ENCODE data around the gene DPP6.

The DPP6 gene

GRCh38 chr7:154186811-154187210 is 134.6 kb downstream of the DPP6 start:
- Histone ChIP-seq H3K36me3 (ENCODE audit: insufficient read depth, low read length) (no peaks in the 10 kb centered on the region), H2AFZ (ENCODE audit: low read depth, low read length) (no peak overlapping the region), H3K4me1 (ENCODE audit: insufficient read depth, low read length) (no peaks in the 10 kb centered on the region), H3K27me3 (ENCODE audit: insufficient read depth, low read length) (peaks cover 15% of the 10 kb centered on the region), H3K9me3 (ENCODE audit: low read length) (no peaks in the 10 kb centered on the region), H3K4me3 (ENCODE audit: low read length) (no peak overlapping the region)

GRCh38 chr7:154188330-154188729 is 136.1 kb downstream of the DPP6 start:
- Histone ChIP-seq H3K9me3 (ENCODE audit: low read length) (no peaks in the 10 kb centered on the region), H3K36me3 (ENCODE audit: insufficient read depth, low read length) (no peaks in the 10 kb centered on the region), H2AFZ (ENCODE audit: low read depth, low read length) (no peak overlapping the region), H3K4me1 (ENCODE audit: insufficient read depth, low read length) (no peaks in the 10 kb centered on the region), H3K4me3 (ENCODE audit: low read length) (no peak overlapping the region), H3K27me3 (ENCODE audit: insufficient read depth, low read length) (peaks cover 11% of the 10 kb centered on the region)

DNA sequence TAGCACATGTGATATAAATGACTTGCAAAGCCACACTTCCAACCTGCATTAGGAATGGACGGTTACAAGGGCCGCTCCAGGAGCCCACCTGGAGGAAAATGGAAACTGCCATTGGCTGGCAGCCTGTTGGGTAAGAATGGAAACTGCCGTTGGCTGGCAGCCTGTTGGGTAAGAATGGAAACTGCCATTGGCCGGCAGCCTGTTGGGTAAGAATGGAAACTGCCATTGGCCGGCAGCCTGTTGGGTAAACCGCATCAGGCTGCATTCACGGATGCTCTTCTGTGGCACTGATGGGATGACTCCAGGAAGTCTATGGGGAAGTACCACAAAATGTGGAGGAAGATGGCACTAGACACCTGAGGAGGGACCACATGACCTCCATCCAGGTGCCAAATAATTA is 143.1 kb downstream of the DPP6 start:
- Histone ChIP-seq H3K27me3 (ENCODE audit: insufficient read depth, low read length) (no peaks in the 10 kb centered on the region), H3K4me1 (ENCODE audit: insufficient read depth, low read length) (no peaks in the 10 kb centered on the region), H3K36me3 (ENCODE audit: insufficient read depth, low read length) (no peaks in the 10 kb centered on the region), H2AFZ (ENCODE audit: low read depth, low read length) (no peak overlapping the region), H3K9me3 (ENCODE audit: low read length) (no peaks in the 10 kb centered on the region), H3K4me3 (ENCODE audit: low read length) (no peak overlapping the region)

- H3K27me3 ChIP-seq (ENCODE audit: insufficient read depth, low read length), result no peaks in the 10 kb centered on the region
- H3K4me3 ChIP-seq (ENCODE audit: low read length), result no peak overlapping the region
- H3K36me3 ChIP-seq (ENCODE audit: insufficient read depth, low read length), result no peaks in the 10 kb centered on the region
- H3K4me1 ChIP-seq (ENCODE audit: insufficient read depth, low read length), result no peaks in the 10 kb centered on the region
- H2AFZ ChIP-seq (ENCODE audit: low read depth, low read length), result no peak overlapping the region
- no peaks in the 10 kb centered on the region for H3K9me3 ChIP-seq (ENCODE audit: low read length)
These were observed 146.3 kb downstream of the DPP6 start for GRCh38 chr7:154198481-154198880.

DNA sequence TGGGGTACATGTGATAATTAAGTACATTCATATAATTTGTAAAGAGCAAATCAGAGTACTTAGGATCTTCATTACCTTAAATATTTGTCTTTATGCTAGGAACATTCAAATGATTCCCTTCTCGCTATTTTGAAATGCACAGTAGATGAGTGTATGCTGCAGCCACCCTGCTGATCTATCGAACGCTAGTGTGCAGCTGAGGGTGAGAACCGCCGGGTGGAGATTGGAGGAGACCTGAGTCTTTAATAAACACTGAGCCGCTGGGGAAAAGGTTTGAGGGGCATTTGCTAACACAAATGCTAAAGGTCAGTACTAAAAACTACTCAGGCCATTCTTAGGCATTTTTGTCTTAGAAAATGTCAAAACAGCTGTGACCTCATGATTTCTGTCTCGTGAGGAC is 148.0 kb downstream of the DPP6 start:
- Histone ChIP-seq H2AFZ (ENCODE audit: low read depth, low read length) (no peak overlapping the region), H3K4me3 (ENCODE audit: low read length) (no peak overlapping the region), H3K9me3 (ENCODE audit: low read length) (no peaks in the 10 kb centered on the region), H3K27me3 (ENCODE audit: insufficient read depth, low read length) (no peaks in the 10 kb centered on the region), H3K36me3 (ENCODE audit: insufficient read depth, low read length) (no peaks in the 10 kb centered on the region), H3K4me1 (ENCODE audit: insufficient read depth, low read length) (no peaks in the 10 kb centered on the region)

- H3K27me3 ChIP-seq (ENCODE audit: insufficient read depth, low read length), result no peaks in the 10 kb centered on the region
- H3K4me1 ChIP-seq (ENCODE audit: insufficient read depth, low read length), result no peaks in the 10 kb centered on the region
- H3K9me3 ChIP-seq (ENCODE audit: low read length), result no peaks in the 10 kb centered on the region
- no peak overlapping the region for H2AFZ ChIP-seq (ENCODE audit: low read depth, low read length)
- no peak overlapping the region for H3K4me3 ChIP-seq (ENCODE audit: low read length)
- no peaks in the 10 kb centered on the region for H3K36me3 ChIP-seq (ENCODE audit: insufficient read depth, low read length)
These were observed 149.8 kb downstream of the DPP6 start for GRCh38 chr7:154202002-154202401.

GRCh38 chr7:154204046-154204445 is 151.8 kb downstream of the DPP6 start:
- H3K27me3 ChIP-seq (ENCODE audit: insufficient read depth, low read length), result no peaks in the 10 kb centered on the region
- no peaks in the 10 kb centered on the region for H3K36me3 ChIP-seq (ENCODE audit: insufficient read depth, low read length)
- no peak overlapping the region for H2AFZ ChIP-seq (ENCODE audit: low read depth, low read length)
- H3K4me1 ChIP-seq (ENCODE audit: insufficient read depth, low read length), result no peaks in the 10 kb centered on the region
- no peaks in the 10 kb centered on the region for H3K9me3 ChIP-seq (ENCODE audit: low read length)
- no peak overlapping the region for H3K4me3 ChIP-seq (ENCODE audit: low read length)

DNA sequence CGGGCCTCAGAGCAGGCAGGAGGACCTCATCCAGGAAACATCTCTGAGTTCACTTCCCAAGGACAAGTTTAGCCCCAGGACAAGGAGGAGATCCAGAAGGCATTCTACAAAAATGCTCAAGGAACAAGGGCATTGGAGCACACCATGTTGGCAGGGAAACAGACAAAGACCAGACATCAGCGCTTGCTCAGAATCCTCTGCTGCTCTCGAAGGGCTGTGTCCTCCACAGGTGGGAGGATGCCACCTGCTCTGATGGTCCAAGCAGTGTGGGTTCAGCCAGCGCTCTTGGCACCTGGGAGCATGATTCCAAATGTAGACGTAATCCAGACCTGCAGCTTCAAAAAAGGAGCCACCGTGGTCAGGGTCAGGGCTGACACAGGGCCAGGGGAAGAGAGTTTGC is 160.7 kb downstream of the DPP6 start:
- H3K36me3 ChIP-seq (ENCODE audit: insufficient read depth, low read length), result no peaks in the 10 kb centered on the region
- H3K27me3 ChIP-seq (ENCODE audit: insufficient read depth, low read length), result no peaks in the 10 kb centered on the region
- H3K9me3 ChIP-seq (ENCODE audit: low read length), result no peaks in the 10 kb centered on the region
- no peaks in the 10 kb centered on the region for H3K4me1 ChIP-seq (ENCODE audit: insufficient read depth, low read length)
- H3K4me3 ChIP-seq (ENCODE audit: low read length), result no peak overlapping the region
- H2AFZ ChIP-seq (ENCODE audit: low read depth, low read length), result no peak overlapping the region

- H3K4me1 ChIP-seq (ENCODE audit: insufficient read depth, low read length), result no peaks in the 10 kb centered on the region
- no peaks in the 10 kb centered on the region for H3K36me3 ChIP-seq (ENCODE audit: insufficient read depth, low read length)
- no peaks in the 10 kb centered on the region for H3K27me3 ChIP-seq (ENCODE audit: insufficient read depth, low read length)
- no peak overlapping the region for H2AFZ ChIP-seq (ENCODE audit: low read depth, low read length)
- no peaks in the 10 kb centered on the region for H3K9me3 ChIP-seq (ENCODE audit: low read length)
- H3K4me3 ChIP-seq (ENCODE audit: low read length), result no peak overlapping the region
These were observed 165.6 kb downstream of the DPP6 start for GRCh38 chr7:154217688-154218340.

DNA sequence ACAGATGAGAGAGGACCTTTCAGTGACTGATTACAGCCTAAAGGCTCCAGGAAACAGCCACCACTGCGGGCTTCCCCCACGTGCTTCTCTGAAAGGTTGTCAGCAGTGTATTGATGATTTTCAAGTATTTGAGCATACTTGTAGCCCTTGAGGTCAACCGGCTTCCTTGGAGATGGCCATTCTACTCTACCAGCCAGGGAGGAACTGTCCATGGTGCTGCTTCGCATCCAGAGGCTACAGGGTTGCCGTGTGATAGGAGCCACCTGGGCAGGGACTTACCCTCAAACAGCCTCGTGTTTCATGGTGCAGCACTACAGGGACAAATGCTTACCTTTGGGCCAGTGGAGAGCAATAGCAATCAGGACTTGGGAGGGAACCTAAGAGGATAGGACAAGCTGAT is 179.5 kb downstream of the DPP6 start:
- H3K27me3 ChIP-seq (ENCODE audit: insufficient read depth, low read length), result no peaks in the 10 kb centered on the region
- H3K36me3 ChIP-seq (ENCODE audit: insufficient read depth, low read length), result no peaks in the 10 kb centered on the region
- no peak overlapping the region for H2AFZ ChIP-seq (ENCODE audit: low read depth, low read length)
- no peaks in the 10 kb centered on the region for H3K4me1 ChIP-seq (ENCODE audit: insufficient read depth, low read length)
- H3K4me3 ChIP-seq (ENCODE audit: low read length), result no peak overlapping the region
- H3K9me3 ChIP-seq (ENCODE audit: low read length), result no peaks in the 10 kb centered on the region

DNA sequence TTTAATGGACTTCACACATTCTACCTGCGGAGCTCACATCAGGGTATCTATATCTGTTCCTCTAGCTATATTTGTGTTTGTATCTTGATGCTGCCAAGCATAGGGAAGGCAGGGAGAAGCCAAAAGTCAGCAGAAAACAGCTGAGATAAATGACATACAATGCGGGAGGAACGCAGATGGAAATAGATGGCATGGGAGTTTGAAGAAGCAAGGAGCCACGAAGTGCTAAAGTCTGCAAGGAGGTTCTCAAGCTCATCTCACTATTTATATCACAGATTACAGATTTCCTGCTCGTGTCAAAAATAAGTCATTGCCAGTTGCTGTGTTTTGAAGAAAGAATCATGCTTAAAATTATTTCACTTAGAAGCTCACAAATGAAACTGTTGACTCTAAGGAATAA is 180.5 kb downstream of the DPP6 start:
- no peaks in the 10 kb centered on the region for H3K36me3 ChIP-seq (ENCODE audit: insufficient read depth, low read length)
- no peaks in the 10 kb centered on the region for H3K9me3 ChIP-seq (ENCODE audit: low read length)
- H3K4me3 ChIP-seq (ENCODE audit: low read length), result no peak overlapping the region
- no peak overlapping the region for H2AFZ ChIP-seq (ENCODE audit: low read depth, low read length)
- no peaks in the 10 kb centered on the region for H3K4me1 ChIP-seq (ENCODE audit: insufficient read depth, low read length)
- no peaks in the 10 kb centered on the region for H3K27me3 ChIP-seq (ENCODE audit: insufficient read depth, low read length)

GRCh38 chr7:154241988-154242387 is 189.8 kb downstream of the DPP6 start:
- H2AFZ ChIP-seq (ENCODE audit: low read depth, low read length), result no peak overlapping the region
- no peaks in the 10 kb centered on the region for H3K27me3 ChIP-seq (ENCODE audit: insufficient read depth, low read length)
- no peak overlapping the region for H3K4me3 ChIP-seq (ENCODE audit: low read length)
- H3K36me3 ChIP-seq (ENCODE audit: insufficient read depth, low read length), result no peaks in the 10 kb centered on the region
- no peaks in the 10 kb centered on the region for H3K4me1 ChIP-seq (ENCODE audit: insufficient read depth, low read length)
- no peaks in the 10 kb centered on the region for H3K9me3 ChIP-seq (ENCODE audit: low read length)

GRCh38 chr7:154242709-154243108 is 190.5 kb downstream of the DPP6 start:
- Histone ChIP-seq H3K4me1 (ENCODE audit: insufficient read depth, low read length) (no peaks in the 10 kb centered on the region), H3K9me3 (ENCODE audit: low read length) (no peaks in the 10 kb centered on the region), H3K4me3 (ENCODE audit: low read length) (no peak overlapping the region), H3K36me3 (ENCODE audit: insufficient read depth, low read length) (no peaks in the 10 kb centered on the region), H2AFZ (ENCODE audit: low read depth, low read length) (no peak overlapping the region), H3K27me3 (ENCODE audit: insufficient read depth, low read length) (no peaks in the 10 kb centered on the region)

DNA sequence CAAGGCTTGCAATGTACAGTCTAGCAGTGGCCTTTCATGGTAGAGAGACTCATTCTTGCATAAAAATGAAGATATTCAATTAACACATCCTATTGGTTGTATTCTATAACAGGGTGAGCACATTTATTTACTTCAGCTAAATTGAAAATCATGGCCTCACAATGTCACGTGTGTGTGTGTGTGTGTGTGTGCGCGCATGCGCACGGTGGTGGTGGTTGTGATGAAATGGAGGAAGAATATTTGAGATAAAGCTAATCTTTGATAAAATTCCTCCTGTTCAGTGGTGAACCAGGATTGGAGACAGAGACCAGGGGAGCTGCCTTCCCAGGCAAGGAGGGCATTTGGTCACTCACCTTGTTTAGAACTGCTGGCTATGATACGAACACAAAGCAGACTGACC is 199.8 kb downstream of the DPP6 start:
- H3K4me1 ChIP-seq (ENCODE audit: insufficient read depth, low read length), result no peaks in the 10 kb centered on the region
- no peak overlapping the region for H2AFZ ChIP-seq (ENCODE audit: low read depth, low read length)
- no peaks in the 10 kb centered on the region for H3K27me3 ChIP-seq (ENCODE audit: insufficient read depth, low read length)
- H3K4me3 ChIP-seq (ENCODE audit: low read length), result no peak overlapping the region
- no peaks in the 10 kb centered on the region for H3K36me3 ChIP-seq (ENCODE audit: insufficient read depth, low read length)
- H3K9me3 ChIP-seq (ENCODE audit: low read length), result no peaks in the 10 kb centered on the region
